GM13977 (cell line): ENCODE results near the gene COMMD1.
"Not testable (repeated sequence)": the region's sequence is repeated elsewhere in the genome, so short reads cannot be mapped to it uniquely, and the experiment has no call there.

Experiments used
- DNase-seq: peaks from one replicate; pipeline ENCODE4 v3.0.0; 2012; ENCODE audit warnings: low spot score
- in situ Hi-C: fragments of 300-500 bp; cut with MboI; formaldehyde crosslinking; loops from one replicate; pipeline ENCODE4 v1.12.0; 2022; ENCODE audit warnings: low sequenced_read_pairs, low pct_unique_long_range_greater_than_20kb, mixed read lengths, inconsistent platforms; ENCODE audit not compliant: unreplicated experiment
- TF ChIP-seq, protein P1 (sequence below): IDR thresholded peaks from 2 replicates; pipeline ENCODE4 v1.5.1; 2012; ENCODE audit warnings: mild to moderate bottlenecking, control low read depth; ENCODE audit not compliant: insufficient read depth; ENCODE audit errors: extremely low read depth, missing control alignments

The COMMD1 gene

DNA sequence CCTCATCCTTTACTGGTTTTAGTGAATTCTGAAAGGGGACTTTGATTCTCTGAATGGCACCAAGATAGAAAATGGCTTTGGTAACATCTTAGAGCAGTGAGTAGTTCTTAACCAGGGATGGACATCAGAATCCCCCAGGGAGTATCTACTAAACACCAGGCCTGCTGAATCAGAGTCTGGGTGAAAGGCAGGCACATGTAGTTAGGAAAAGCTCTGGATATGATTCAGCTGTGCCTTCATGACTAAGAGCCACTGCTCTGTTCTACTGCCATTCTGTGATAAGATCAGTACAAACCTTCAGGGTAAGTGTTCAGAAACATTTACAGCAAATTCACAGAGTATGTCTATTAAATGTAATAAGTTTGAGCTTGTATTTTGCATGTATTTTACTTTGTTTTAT lies 244.2 kb downstream of the COMMD1 start:
- in situ Hi-C loops: no loop called here
- no peak for DNase-seq
- TF ChIP-seq, protein P1, sequence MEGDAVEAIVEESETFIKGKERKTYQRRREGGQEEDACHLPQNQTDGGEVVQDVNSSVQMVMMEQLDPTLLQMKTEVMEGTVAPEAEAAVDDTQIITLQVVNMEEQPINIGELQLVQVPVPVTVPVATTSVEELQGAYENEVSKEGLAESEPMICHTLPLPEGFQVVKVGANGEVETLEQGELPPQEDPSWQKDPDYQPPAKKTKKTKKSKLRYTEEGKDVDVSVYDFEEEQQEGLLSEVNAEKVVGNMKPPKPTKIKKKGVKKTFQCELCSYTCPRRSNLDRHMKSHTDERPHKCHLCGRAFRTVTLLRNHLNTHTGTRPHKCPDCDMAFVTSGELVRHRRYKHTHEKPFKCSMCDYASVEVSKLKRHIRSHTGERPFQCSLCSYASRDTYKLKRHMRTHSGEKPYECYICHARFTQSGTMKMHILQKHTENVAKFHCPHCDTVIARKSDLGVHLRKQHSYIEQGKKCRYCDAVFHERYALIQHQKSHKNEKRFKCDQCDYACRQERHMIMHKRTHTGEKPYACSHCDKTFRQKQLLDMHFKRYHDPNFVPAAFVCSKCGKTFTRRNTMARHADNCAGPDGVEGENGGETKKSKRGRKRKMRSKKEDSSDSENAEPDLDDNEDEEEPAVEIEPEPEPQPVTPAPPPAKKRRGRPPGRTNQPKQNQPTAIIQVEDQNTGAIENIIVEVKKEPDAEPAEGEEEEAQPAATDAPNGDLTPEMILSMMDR: no peak

DNA sequence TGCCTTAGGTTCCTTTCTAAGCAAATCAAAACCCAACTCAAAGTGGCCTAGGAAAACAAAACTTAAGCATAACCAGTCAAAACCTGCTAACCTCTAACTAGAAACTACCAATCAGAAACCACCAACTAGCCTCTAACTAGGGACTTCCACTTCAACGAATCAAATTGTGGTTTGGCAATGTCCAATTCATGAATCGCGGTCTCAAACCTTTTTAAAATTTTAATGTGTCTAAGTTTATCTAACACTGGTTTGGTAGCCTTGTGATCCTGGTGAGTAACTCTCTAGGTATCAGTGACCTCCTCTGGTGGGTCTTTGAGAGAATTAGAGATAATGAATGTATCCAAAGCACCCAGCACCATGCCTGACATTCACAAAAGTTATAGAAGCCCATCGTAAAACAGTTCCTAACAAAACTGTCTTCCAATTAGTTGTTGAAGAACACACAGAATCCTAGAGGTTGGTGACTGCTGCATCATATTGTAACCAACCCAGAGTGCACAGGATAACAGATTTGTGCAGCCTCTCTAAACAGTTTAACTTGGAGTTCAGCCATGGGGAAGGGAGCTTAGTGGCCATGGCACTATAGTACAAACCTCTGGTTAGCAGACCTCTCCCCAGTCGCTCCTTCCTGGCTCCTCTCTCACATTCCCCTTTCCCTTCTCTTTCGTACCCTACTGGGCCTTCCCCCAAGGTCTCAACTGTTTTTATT lies 245.3 kb downstream of the COMMD1 start:
- TF ChIP-seq, protein P1: no peak
- in situ Hi-C loops: no loop called here
- no peak for DNase-seq

DNA sequence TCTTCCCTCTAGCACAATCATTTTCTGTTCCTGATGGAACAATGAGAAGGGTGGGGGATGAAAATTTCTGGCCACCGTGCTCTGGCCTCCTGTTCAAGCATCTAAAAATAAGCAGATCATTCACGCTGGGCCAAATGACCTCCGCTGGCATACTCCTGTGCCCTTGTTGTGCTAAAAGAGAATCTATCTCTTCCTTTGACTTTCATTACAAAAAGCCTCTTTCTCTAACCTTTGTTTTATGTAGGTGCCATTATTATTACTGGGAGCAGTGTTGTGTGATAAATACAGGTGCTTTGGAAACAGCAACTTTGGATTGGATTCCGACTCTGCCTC lies 245.8 kb downstream of the COMMD1 start:
- in situ Hi-C loops: no loop called here
- TF ChIP-seq, protein P1: no peak
- no peak for DNase-seq

DNA sequence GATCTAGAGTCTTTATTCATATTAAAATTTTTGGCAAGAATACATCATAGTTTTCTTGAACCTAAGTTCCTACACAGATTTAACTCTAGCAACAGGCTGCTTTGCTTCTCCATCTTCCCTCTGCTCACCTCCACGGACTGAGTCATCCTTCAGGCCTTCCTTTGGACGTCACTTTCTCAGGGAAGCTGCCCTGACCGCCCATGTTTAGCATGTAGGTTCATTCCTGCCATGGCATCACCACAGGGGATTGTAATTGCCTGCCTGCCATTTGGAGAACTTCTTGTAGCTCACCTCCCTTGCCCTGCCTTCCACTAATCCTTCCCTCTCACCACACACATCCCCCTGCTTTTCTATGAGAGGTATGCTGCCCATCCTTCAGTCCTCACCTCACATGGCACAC lies 246.5 kb downstream of the COMMD1 start:
- TF ChIP-seq, protein P1: no peak
- DNase-seq: no peak
- in situ Hi-C loops: no loop called here

DNA sequence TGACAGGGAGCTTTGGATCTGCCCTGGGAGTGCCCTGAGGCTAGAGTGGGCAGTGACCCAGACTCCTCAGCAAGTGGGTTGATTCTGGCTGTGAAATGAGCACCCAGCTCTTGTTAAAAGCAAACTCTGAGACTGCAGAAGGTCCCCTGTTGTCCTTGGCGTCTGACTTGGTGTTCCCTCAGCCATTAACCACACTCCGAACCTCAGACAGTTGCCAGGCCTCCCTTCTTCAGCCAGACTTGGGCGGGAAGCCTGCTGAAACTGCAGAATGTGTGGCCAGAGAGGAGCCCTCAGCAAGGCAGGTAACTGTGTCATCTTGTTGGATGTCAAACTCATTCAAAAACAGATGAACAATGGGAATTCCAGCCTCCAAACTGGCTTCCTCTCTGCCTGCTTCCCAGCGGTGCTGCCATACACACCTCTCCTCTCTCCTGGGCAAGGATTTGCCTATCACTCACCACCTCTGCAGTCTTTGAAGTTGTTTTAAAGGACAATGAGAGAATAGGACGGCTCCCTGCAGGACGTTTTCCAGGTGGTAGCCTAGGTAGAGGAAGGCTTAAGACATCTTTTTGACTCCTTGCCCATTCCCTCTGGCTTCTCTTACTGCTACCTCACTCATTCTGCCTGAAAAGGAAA lies 251.5 kb downstream of the COMMD1 start:
- TF ChIP-seq, protein P1: no peak
- DNase-seq: no peak
- in situ Hi-C loops: no loop called here

DNA sequence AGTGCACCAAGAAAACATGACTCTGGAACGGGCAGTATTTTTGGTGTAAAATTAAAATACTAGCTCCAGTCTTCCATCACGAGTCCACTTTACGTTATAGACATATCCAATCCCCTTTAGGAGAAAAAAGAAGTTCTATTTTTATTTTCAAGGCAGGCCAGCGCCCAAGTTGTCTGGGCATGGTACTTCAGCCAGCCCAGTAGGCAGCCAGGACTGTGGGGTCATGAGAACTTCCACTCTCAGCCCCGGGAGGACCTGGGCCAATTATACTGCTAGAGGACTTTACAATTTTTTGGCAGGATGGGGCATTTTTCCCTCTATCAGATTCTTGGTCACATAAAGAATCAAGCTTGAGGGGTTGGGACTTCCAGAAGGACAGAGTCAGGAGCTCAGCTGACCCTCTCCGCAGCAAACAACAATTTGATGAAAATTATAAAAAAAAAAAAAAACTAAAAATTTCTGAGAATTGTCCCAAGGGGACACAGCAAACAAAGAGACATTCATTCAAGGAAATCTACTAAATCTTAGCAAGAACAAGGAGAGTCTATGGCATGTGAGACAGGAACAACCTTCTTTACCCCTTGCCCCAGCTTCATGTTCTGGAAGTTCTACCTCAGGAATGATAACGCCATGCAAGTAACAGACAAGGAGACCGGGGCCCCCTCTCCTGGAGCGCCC lies 253.1 kb downstream of the COMMD1 start:
- in situ Hi-C loops: no loop called here
- TF ChIP-seq, protein P1: no peak
- no peak for DNase-seq

DNA sequence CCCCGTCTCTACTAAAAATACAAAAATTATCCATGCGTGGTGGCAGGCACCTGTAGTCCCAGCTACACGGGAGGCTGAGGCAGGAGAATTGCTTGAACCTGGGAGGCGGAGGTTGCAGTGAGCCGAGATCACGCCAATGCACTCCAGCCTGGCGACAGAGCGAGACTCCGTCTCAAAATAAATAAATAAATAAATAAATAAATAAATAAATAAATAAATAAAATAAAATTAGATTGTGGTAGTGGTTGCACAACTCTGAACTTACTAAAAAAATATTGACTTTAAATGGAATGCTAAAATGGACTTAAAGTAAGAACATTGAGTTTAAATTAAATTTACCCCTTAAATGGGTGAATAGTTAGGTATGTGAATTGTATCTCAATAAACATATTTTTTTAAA lies 255.2 kb downstream of the COMMD1 start:
- DNase-seq, in situ Hi-C loops: not testable (repeated sequence)
